GM19043 (cell line): ENCODE data around the gene GBA2.

Source experiments
- ATAC-seq: cut with Tn5 transposase; IDR thresholded peaks from one replicate; pipeline ENCODE4 v1.9.1; 2021; ENCODE audit warnings: low read depth; ENCODE audit not compliant: unreplicated experiment

Gene GBA2

DNA sequence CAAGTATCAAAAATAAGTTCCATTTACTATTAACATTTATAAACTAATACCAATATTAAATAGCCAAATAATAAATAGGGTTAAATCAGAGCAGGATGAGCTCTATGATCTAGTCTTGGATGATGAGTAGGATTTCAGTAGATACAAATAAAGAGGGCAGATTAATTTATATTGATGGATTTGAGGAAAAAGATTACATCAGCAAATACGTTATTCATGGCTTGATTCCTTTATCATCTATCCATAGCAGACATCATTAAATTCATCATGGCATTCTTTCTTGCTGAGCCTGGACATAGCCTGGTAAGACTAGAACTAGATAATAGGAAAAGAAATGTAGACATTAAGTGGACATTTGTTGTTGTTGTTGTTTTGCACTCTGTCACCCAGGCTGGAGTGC, 18.4 kb upstream of the GBA2 start:
- ATAC-seq = no peak

DNA sequence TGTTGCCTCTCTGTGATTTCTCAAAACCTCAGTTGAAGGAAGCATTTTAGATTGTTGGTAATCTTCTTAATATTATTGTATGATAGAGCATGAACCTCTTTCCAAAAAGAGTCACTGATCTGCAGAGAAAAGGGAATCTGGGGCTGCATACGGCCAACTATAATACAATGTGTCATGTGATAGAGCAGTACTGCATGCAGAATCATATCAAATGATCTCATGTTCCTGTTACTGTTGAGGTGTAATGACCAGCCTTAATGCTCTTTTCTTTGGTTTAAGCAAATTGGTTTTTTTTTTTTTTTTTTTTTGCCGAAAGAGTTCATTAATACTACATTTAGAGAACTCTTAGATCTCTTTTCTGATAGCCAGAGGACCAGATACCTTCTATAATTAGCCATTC, 18.0 kb upstream of the GBA2 start:
- ATAC-seq = no peak

DNA sequence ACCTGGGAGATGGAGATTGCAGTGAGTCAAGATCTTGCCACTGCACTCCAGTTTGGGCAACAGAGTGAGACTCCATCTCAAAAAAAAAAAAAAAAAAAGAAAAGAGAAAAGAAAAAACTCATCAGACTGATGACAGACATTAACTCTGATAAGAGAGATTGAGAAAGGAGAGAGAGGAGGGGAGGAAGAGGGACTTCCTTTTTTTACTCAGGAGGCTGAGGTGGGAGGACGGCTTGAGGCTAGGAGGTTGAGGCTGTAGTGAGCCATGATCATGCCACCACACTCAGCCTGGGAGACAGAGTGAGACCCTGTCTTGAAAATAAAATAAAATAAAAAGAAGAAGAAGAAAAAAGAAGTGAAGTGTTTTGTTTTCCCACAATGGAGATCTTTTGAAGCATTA, 14.8 kb upstream of the GBA2 start:
- ATAC-seq = no peak

DNA sequence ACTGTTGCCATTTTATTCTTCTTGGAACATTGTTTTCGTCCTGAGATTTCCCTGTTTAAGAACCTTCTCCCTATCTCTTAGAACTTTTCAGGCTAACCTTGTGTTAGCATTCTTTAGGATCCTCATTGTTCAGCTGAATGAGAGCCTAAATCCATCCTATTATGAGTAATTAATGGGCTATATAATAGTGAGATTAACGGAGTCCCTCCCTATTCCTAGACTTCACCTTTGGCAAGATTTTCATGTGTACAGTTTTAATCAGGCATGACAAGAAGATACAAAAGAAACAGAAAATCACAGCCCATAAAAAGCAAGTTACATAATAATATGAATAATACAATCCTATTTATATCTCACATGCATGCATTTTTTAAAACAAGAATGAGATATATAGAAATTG, 14.2 kb upstream of the GBA2 start:
- ATAC-seq = no peak

DNA sequence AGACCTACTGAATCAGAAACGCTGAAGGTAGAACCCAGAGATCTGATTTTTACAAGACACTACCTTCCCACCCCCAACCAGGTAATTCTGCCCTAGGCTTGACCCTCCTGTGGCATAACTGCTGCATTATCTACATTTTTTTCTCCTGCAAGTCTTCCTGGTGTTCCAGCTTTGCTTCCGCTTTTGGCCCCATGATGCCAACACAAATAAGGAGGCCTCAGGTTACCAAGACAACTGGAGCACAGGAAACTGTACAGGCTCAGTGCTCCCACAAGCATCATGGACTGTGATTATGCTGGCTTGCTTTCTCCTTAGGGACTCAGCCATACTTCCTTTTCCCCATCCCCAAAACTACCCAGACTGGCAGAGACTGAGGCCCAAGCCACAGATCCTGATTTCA, 11.6 kb upstream of the GBA2 start:
- no peak for ATAC-seq

DNA sequence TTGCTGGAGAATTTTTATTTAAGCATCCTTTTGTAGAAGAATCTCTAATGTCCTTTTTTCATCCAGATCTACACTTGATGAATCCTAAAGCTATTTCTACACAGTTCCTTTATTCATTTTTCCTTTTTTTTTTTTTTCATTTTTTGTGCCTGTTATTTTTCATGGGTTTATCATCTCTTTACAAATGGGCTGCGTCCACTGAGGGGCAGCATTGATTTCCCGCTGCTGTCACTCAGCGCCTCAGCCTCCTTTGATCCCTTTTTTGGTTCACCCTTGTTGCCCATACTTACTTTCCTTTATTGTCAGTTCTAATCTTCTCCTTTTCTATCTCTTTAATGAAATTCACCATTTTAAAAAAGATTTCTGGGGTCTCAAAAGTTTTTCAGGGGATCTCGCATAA, 10.8 kb upstream of the GBA2 start:
- no peak for ATAC-seq

DNA sequence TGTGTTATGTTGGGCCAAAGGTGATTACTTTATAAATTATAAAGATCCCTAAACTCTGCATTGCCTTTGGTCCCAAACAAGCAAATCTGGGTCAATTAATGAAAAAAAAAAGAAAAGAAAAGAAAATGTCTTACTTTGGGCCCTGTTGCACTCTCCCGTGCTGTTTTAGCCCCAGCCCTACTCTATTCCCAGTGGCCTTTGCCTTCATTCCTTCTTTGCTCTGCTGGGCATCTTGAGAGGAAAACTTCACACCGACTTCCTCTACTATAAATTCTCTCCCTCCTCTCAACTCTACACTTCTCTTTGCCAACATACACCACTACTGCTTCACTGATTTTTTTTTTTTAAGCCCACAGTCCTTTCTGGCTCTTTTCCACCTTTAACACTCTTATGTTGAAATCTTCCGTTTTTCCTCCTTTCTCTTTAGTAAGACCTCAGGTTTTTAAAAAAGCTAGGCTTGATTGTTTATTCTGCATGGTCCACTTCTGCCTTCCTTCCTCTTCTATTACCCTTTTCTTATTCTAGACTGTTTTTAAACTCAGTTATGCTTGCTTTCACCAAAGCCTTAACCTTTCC, 9.5 kb upstream of the GBA2 start:
- no peak for ATAC-seq

DNA sequence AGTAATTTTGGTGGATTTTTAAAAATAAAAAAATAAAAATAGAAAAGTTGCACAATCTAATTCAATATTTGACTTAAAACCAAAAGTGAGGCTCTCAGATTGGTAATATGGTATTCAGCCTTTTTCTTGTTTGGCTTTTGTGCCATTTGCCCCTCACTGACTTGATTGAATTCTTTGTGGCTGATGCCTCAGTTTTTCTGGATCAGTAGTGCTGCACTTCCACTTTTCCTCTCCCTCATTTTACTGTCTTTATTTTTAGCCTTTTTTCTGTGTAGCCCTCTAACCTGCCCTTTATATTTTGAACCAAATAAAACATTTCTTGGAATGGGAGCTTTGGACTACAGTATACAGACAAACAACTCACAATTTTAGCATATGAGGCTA, 8.9 kb upstream of the GBA2 start:
- no peak for ATAC-seq

DNA sequence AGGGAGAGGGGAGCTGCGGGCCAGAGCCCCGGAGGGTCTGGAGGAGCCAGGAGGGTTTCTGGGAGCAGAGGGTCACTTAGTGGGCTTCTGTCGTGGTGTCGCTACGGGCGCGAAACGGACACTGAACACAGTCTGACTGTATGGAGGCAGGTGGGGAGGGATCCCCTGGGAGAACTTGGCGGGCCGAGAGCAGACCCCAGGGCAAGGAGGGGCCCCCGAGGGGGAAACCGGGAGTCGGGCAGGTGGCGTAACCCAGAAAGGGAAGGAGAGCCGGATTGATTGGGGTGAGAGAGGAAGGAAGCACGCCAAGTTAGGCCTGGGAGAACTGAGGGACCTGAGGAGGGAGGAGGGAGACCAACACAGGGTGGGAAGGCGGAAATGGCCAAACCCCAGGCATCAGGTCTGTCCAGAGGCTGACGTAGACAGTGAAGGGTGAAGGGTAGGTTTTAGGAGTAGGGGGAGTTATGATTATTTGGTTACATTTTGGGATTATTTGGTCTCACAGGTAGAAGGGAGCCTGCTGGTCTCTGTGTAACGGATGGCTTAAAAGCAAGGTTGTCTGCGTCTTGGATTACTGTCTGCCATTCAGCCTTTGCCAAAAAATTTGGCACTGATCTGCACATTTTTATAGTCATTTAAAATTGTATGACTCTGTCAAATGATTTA, 8.3 kb upstream of the GBA2 start:
- peak; percentile 47 for ATAC-seq

DNA sequence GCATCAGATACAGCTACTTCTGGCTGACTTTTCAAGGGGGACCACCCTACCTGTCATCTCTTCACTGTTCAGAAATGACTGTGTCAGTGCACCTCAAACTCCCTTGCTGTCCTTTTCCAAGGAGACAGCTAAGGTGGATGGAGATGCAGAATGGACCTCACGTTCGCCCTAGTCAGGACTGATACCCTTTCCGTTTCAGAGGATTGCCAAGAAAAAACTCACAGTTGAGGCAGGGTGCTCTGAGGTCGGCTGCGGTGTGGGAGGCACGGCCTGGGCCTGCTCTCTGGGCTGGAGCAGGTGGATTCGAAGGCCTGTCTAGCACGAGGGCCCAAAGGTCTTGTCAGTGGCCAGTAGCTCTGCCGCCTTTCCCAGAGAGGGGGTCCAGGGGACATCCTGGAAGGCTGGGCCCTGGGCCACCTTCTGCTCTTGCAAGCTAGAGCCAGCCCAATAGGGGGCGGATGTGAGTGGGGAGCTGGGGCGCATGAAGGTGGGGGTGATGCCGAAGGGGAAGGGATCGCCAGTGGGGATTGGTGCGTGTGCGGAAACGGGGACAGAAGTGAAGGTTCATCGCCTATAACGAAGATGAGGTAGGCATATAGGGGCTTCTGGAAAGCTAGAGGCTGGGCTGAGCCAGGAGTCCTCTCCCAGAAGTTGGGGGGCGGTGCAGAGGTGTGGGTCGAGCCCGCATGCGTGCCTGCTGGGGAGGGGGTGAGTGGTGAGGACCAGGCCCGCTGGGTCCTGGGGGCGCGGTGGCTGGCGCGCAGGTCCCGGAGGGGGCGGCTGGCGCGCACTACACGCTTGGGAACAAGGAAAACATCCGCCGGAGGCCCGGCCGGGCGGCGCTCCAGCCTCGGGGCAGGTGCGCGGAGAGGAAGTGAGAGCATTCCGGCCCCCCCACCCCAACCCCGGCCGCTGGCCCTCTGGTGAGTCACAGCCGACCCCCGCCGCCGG, 7.5 kb upstream of the GBA2 start:
- peak; percentile 51 for ATAC-seq

DNA sequence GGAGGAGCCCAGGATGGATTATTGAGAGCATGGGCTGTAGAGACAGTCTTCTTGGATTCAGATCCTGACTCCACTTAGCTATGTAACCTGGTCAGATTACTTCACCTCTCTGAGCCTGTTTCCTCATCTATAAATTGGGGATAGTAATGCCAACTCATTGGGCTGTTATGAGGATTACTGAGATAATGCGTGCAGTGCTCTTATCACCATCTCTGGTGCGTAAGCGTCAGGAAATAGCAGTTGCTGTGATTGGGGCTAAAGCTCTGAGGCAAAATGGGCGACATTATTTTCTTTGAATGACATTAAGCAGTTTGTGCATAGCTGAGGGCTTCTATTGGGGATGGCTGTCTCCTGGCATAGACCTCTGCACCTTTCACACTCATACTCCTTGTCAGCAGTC, 6.0 kb upstream of the GBA2 start:
- no peak for ATAC-seq

DNA sequence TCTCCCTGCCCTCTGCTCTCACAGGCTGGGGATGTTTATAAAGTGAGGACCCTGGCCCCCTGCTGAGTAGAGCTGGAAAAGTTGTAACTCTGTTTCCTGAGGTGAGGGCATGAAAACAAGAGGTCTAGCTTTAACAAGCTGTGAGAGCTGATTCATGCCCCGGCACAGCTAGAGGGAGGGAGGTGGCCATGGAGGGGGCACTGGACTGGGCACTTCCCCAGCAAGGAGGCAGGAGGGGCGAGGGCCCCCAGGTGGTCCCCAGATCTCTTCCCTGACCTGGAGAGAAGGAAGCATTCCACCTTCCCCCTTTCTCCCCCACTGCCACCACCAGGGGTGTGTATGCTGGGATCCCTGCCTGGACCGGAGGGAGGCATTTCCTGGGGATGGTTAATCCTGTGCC, 5.2 kb upstream of the GBA2 start, which contains the start of gene MSMP:
Gene MSMP (minus strand): TSS at position 13 of the 400 bp plus-strand sequence. CDS start 147 bp downstream, outside the sequence.
- ATAC-seq = no peak

DNA sequence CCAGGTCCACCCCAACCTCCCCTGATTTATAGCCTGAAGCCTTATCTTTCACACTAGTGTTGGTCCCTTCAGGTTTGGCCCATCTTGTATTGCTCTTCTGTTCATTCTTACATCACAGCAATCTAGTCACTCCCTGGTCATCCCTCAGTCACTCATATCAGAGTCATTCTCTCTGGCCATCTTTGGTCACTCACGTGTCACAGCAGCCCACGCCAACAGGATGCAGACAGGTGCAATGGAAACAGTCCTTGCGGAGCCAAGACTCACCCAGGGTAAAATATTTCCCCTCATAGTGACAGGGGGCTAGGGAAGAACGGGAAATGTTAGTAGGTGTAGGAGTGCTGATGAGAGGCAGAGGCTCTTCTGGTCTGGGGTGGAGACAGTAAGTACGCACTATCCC, 4.4 kb upstream of the GBA2 start:
- no peak for ATAC-seq

DNA sequence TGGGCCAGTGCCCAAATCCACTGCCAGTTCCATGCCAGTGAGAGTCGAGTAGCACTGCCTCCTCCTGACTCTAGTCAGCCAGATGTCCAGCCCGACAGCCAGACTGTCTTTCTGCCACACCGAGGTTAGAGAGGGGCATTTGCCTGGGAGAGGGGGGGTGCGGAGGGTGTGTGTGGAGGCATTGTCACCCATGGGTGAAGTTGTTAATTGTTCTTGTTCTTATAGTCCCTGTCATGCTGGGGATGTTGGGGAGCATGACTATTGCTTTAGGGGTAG, 1.2 kb upstream of the GBA2 start:
- ATAC-seq = no peak

DNA sequence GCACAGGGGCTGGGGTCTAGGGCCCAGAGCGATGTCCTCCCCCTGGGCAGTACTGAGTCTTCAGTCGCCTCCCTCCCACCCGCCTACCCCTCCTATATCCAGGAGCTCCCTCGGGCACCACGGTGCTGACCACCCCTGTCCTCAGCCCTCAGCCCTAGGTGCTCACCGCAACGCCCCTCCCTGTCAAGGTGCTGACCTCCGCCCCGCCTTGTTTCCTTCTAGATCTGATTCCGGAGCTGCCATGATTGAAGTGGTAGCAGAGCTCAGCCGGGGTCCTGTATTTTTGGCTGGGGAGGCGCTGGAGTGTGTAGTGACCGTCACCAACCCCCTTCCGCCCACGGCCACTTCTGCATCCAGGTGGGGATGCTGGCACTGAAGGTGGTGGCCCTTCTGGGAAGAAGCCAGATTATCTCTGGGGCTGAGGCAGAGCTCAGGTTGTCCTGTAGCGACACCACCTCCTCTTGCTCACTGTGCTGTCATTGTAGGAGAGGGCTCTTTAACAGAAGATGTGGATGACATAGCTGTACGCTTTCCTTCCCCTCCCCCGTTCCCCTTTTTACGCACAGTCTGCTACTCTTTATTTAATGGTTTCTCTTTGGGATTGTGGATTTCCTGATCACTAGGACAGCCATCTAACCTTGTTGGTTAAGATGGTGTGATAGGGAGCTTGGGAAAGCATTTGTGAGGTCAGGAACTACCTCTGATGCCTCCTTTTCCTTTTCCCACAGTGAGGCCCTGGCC, 657 bp upstream of the GBA2 start:
- ATAC-seq = no peak

DNA sequence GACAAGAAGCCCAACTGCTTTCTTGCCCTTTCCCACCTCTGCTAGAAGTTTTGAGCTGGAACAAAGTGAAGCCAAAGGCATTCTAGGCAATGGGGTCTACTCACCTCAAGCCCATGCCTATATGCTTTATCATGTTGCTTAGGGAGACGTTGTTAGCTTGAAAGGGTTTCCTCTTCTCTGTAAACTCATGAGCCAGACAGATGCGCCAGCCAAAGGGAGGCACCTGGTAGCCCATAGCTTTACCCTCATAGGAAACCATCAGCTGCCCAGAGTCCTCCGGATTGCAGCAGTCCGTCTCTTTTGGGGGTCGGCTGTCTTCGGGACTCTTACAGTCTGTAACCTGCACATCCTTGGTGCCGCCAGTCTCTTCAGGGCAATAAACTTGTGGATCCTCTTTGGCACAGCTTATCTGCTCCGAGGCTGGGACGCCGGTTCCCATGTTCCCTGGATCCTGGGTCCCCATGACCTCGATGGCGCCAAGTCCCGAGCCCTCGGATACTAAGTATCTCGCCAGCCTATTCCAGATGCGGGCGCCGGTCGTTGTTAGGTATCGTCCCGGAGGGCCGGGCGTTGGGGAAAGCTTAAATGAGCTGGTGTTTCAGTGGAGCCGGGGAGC, 678 bp downstream of the GBA2 start:
- ATAC-seq = no peak

DNA sequence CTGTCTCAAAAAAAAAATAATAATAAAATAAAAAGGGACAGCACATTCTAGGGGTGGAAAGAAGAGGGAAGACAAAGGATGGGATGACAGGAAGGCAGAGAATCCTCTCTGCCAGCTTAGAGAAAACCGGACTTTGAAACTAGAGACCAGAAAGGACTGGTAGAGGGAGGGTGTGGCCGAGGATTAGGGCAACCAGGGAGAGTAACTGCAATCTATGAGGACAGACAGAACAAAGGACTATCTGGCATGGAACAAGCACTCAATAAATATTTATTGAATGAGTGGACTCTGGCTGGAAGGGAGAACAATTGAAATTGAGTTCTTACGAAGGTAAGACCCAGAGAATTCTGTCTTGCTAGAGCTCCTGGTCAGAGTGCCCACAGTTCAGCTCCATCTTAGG, 2.4 kb downstream of the GBA2 start:
- ATAC-seq = no peak

DNA sequence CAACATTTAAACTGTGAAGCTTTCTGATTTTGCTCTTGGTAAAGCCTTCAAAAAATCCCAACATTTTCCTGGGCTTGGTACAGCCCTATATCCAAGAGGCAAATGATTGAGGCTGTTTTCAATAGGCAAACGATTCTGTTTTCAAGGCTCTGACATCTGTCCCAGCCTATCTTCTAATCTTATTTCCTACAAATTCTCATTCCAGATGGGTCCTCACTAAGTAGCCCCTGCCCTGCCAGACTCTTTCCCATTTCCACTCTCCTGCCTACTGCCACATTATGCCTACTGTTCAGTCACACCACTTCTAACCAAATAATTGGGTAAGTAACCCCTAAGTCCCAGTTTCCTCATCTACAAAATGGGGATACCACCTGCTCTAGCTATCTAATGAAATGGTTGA, 3.5 kb downstream of the GBA2 start:
- no peak for ATAC-seq

DNA sequence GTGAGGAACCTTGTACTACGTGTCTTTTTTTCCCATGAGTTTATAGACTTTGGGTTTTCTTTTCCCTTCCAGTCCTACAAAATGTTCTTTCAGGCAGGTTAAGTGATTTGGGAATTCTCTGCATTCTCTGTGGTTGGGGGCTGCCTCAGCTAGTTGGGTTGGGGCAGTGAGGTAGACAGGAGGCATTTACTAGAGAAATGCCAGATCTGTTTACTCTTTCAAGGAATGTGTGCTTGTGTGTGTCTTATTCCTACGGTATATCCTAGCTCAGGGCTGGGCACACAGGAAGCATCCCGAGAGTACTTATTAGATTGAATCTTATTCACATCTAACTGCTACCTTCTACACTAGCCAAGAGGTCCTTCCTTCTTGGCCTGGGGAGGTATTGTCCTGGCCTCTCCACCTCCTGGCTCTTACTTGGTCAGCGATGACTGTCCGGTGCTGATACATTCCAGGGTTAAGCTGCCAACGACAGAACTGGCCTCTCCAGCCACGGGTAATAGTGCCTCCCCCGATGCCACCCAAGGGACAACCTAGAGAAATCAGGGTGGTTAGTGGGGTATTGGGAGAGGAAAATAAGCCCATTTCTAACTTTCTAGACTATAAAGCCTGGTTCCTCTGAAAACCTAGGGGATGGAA, 5.0 kb downstream of the GBA2 start:
- no peak for ATAC-seq

DNA sequence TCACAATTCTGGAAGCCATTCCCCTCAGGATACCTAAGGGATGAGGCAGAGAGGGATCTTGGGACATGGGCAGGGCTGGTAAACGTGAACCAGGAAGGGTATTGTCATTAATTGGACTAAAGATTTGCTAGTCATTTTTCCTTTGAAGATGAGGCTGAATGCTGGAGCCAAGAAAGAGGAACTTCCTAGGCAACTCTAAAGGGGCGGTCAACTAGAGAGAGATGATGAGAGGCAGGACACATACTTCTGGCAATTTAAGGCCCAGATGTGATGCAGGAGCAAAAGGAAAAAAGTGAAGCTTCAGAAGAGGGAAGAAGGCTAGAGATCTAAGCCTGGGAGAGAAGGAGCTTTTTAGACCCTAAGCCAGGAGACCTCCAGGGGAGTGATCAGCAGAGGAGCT, 5.6 kb downstream of the GBA2 start:
- no peak for ATAC-seq
